ENCODE results near the gene PRMT1. TPM values are rescaled to one million over a fixed set of nuclear protein-coding genes. Genes with fewer than 3 reads are reported as not detected.
A peak's percentile ranks its signal among the peaks of the same experiment; 100 is the strongest.

Gene PRMT1
- total RNA-seq, 1 donor from 2014 or later: 426 TPM

- DNase-seq (ENCODE audit: low read depth in 2 of 2): no peak
Measured at GRCh38 chr19:49651029-49651819, 25.8 kb upstream of the PRMT1 start.

- no peak for DNase-seq (ENCODE audit: low read depth in 2 of 2)
Measured at GRCh38 chr19:49651820-49652550, 25.1 kb upstream of the PRMT1 start.

- no peak for DNase-seq (ENCODE audit: low read depth in 2 of 2)
Measured at GRCh38 chr19:49652551-49653465, 24.3 kb upstream of the PRMT1 start.

GRCh38 chr19:49653466-49653806 lies 23.6 kb upstream of the PRMT1 start:
- DNase-seq (ENCODE audit: low read depth in 2 of 2): no peak

GRCh38 chr19:49654581-49654980 lies 22.5 kb upstream of the PRMT1 start:
- DNase-seq (ENCODE audit: low read depth in 2 of 2): no peak

GRCh38 chr19:49655570-49656455 lies 21.3 kb upstream of the PRMT1 start:
- no peak for DNase-seq (ENCODE audit: low read depth in 2 of 2)

GRCh38 chr19:49656456-49657109 lies 20.5 kb upstream of the PRMT1 start:
- DNase-seq (ENCODE audit: low read depth in 2 of 2): no peak

- no peak for DNase-seq (ENCODE audit: low read depth in 2 of 2)
Measured at GRCh38 chr19:49657493-49658138, 19.5 kb upstream of the PRMT1 start.

GRCh38 chr19:49658139-49658517 lies 18.9 kb upstream of the PRMT1 start:
- no peak for DNase-seq (ENCODE audit: low read depth in 2 of 2)

GRCh38 chr19:49658566-49659442 lies 18.3 kb upstream of the PRMT1 start:
- DNase-seq (ENCODE audit: low read depth in 2 of 2): no peak

GRCh38 chr19:49660338-49660961 lies 16.6 kb upstream of the PRMT1 start:
- no peak for DNase-seq (ENCODE audit: low read depth in 2 of 2)

GRCh38 chr19:49662011-49662410 lies 15.1 kb upstream of the PRMT1 start:
- DNase-seq (ENCODE audit: low read depth in 2 of 2): no peak

GRCh38 chr19:49663224-49663623 lies 13.8 kb upstream of the PRMT1 start:
- DNase-seq (ENCODE audit: low read depth in 2 of 2): no peak

- DNase-seq (ENCODE audit: low read depth in 2 of 2): peak in 1 of 2 donors; percentile 87
Measured at GRCh38 chr19:49664171-49665035, 12.7 kb upstream of the PRMT1 start.

GRCh38 chr19:49665036-49665350 lies 12.1 kb upstream of the PRMT1 start:
- DNase-seq (ENCODE audit: low read depth in 2 of 2): no peak

GRCh38 chr19:49665351-49666119 lies 11.5 kb upstream of the PRMT1 start, which contains the start of the genes BCL2L12 and IRF3:
BCL2L12 (plus strand) TSS chr19:49665933; CDS start chr19:49666693, 760 bp downstream.
IRF3 (minus strand) TSS chr19:49665857; CDS start chr19:49664838, 1,019 bp downstream.
- peak; percentile 92 to 95 for DNase-seq (ENCODE audit: low read depth in 2 of 2)

GRCh38 chr19:49666120-49666444 lies 11.0 kb upstream of the PRMT1 start:
- DNase-seq (ENCODE audit: low read depth in 2 of 2): no peak

All from dermis microvascular lymphatic vessel endothelial cell (primary cell).